K562 (cell line): Measurements from ENCODE around the gene GMNN. TPM values are rescaled to one million over a fixed set of nuclear protein-coding genes. Genes with fewer than 3 reads are reported as not detected.

Source experiments
- CHCHD3 ChIP-seq: fragments of 250-450 bp; sonication (Bioruptor Pico); IDR thresholded peaks from 2 replicates; pipeline ENCODE4 v2.1.2; 2022; ENCODE audit warnings: mild to moderate bottlenecking
- CREB1 ChIP-seq, 2 experiments: sonication (generic) in 1 of 2; formaldehyde crosslinking in 1 of 2; IDR thresholded peaks; 2 replicates each; pipeline versions ENCODE4 v1.6.1 to v1.8.0; 2012 to 2022; ENCODE audit warnings: inconsistent platforms in 1 of 2, mild to moderate bottlenecking in 1 of 2, missing genetic modification reagents in 1 of 2, moderate library complexity in 1 of 2
- HMG20B ChIP-seq: fragments of 250-450 bp; sonication (Bioruptor Pico); IDR thresholded peaks from 2 replicates; pipeline ENCODE4 v1.5.0; 2021; ENCODE audit warnings: mild to moderate bottlenecking
- MYBL2 ChIP-seq, 2 experiments: fragments of 450-650 bp in 1 of 2; sonication (generic) in 1 of 2; formaldehyde crosslinking in 1 of 2; IDR thresholded peaks; 2 replicates each; pipeline versions ENCODE4 v1.6.1 to v1.8.1; 2017 to 2022; ENCODE audit warnings: borderline replicate concordance in 1 of 2, inconsistent platforms in 1 of 2, low read depth in 1 of 2, mild to moderate bottlenecking in 1 of 2, missing genetic modification reagents in 1 of 2, moderate library complexity in 1 of 2
- NEUROD1 ChIP-seq: fragments of 150-350 bp; IDR thresholded peaks from 2 replicates; pipeline ENCODE4 v1.6.1; 2014; ENCODE audit warnings: borderline replicate concordance, low read length, low read depth; ENCODE audit not compliant: partially characterized antibody
- NFRKB ChIP-seq: fragments of 450-650 bp; IDR thresholded peaks from 2 replicates; pipeline ENCODE4 v1.6.1; 2016; ENCODE audit warnings: low read depth
- RBM34 ChIP-seq: fragments of 200-400 bp; formaldehyde crosslinking; IDR thresholded peaks from 2 replicates; pipeline ENCODE4 v1.6.1; 2018; ENCODE audit warnings: low read length, borderline replicate concordance; ENCODE audit not compliant: insufficient read depth
- SMARCC2 ChIP-seq: fragments of 450-650 bp; IDR thresholded peaks from 2 replicates; pipeline ENCODE4 v1.6.1; 2017; ENCODE audit warnings: antibody characterized with exemption, moderate library complexity, mild to moderate bottlenecking, low read depth
- STAT5A ChIP-seq: IDR thresholded peaks from 2 replicates; pipeline ENCODE4 v1.6.1; 2012; ENCODE audit warnings: low read length, inconsistent platforms, borderline replicate concordance
- TAF1 ChIP-seq: IDR thresholded peaks from 2 replicates; pipeline ENCODE4 v1.6.1; 2011; ENCODE audit warnings: mild to moderate bottlenecking, low read length, moderate library complexity; ENCODE audit not compliant: insufficient read depth, control insufficient read depth, severe bottlenecking; ENCODE audit errors: extremely low read depth
- TEAD1 ChIP-seq, 2 experiments: fragments of 450-650 bp in 1 of 2; sonication (generic) in 1 of 2; formaldehyde crosslinking; IDR thresholded peaks; 2 replicates each; pipeline versions ENCODE4 v1.4.0 to v1.8.0; 2020 to 2022; ENCODE audit warnings: mild to moderate bottlenecking in 2 of 2, missing genetic modification reagents in 1 of 2
- YY1 ChIP-seq, 3 experiments: IDR thresholded peaks; 2 replicates each; pipeline ENCODE4 v1.6.1; 2011; ENCODE audit warnings: low read length in 2 of 3, mild to moderate bottlenecking in 2 of 3, moderate library complexity in 2 of 3, borderline replicate concordance in 1 of 3, control low read depth in 1 of 3, low read depth in 1 of 3; ENCODE audit not compliant: insufficient read depth in 3 of 3, insufficient replicate concordance in 2 of 3, control insufficient read depth in 1 of 3, insufficient read length in 1 of 3; ENCODE audit errors: extremely low read depth in 1 of 3
- ZFX ChIP-seq: sonication (generic); formaldehyde crosslinking; IDR thresholded peaks from 2 replicates; pipeline ENCODE4 v1.8.0; 2022; ENCODE audit warnings: mild to moderate bottlenecking, missing genetic modification reagents, moderate library complexity
- ZNF174 ChIP-seq: fragments of 250-450 bp; sonication (Bioruptor Pico); IDR thresholded peaks from 2 replicates; pipeline ENCODE4 v1.4.0; 2020; ENCODE audit warnings: mild to moderate bottlenecking
- polyA plus RNA-seq, 8 experiments: library from polyadenylated mRNA; depleted of rRNA in 4 of 8; stranded (reverse) in 5 of 8; unstranded in 3 of 8; fragments of >200 nt; fragmentation: Nextera tagmentation in 2 of 8; fragmentation: Illumina TruSeq in 1 of 8; extraction: Ambion mirVana in 2 of 8; extraction: Trizol in 1 of 8; gene quantifications; 2 replicates each; pipeline versions ENCODE4 v1.2.1 to v1.2.3, GENCODE V29; 2011 to 2014; ENCODE audit warnings: inconsistent platforms in 1 of 8, missing spikeins in 1 of 8
- total RNA-seq, 7 experiments: library from RNA; depleted of rRNA in 6 of 7; stranded (reverse); fragments of >200 nt in 6 of 7; fragmentation: Illumina TruSeq in 2 of 7; extraction: Trizol in 2 of 7; gene quantifications; 2 replicates each; pipeline versions ENCODE4 v1.2.1 to v1.2.3, GENCODE V29; 2011 to 2021; ENCODE audit warnings: low replicate concordance in 1 of 7
- TF ChIP-seq, protein P1 (sequence below): fragments of 450-650 bp; formaldehyde crosslinking; IDR thresholded peaks from 2 replicates; pipeline ENCODE4 v1.4.0; 2022; ENCODE audit warnings: mild to moderate bottlenecking, moderate library complexity
- TF ChIP-seq, protein P2 (sequence below): fragments of 250-450 bp; sonication (Bioruptor Pico); IDR thresholded peaks from 2 replicates; pipeline ENCODE4 v1.5.0; 2021

Gene GMNN
- total and polyA plus RNA-seq, 9 of the 15 experiments (the other 6 are each of a cell fraction or from before 2014, with no cell fraction given) = 144 to 370 (median 210) TPM

DNA sequence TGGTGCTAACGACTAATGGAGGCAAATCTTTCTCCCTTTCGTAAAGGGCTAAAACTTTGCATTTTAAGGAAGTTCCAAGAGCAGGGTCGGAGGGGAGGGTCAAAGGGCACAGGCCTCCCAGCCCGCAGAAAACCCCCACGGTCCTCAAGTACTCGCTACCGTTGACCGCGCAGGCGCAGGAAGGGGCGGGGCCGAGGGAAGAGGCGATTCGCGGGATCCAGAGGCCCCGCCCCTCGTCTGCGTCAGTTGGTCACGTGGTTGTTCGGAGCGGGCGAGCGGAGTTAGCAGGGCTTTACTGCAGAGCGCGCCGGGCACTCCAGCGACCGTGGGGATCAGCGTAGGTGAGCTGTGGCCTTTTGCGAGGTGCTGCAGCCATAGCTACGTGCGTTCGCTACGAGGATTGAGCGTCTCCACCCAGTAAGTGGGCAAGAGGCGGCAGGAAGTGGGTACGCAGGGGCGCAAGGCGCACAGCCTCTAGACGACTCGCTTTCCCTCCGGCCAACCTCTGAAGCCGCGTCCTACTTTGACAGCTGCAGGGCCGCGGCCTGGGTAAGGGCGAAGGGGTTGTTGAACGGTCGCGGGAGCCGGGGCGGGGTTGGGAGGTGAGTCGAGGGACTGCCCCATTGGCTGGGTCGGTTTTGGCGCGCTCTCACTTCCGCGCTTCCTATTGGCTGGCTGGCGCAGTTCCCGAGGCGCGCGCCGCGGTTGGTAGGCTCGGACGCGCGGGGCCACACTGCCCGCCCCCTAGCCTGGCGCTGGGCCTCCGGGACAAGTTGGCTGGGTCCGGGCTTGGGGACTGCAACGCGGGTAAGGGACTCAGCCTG, at the start of gene GMNN (continued):
- TF ChIP-seq STAT5A = no peak; the same call in 1 of the 2 replicates
- no peak for TF ChIP-seq ZNF174 (CRISPR knock-in tag)
- TF ChIP-seq CHCHD3 (CRISPR knock-in tag) = no peak
- peak in 2 of 3 experiments; percentile 23 to 67 for TF ChIP-seq YY1 (IDR thresholded peaks at IDR 0.05; ENCODE audit: borderline replicate concordance in 1 of 3, control insufficient read depth in 1 of 3, extremely low read depth in 1 of 3, insufficient read depth in 3 of 3, insufficient read length in 1 of 3, insufficient replicate concordance in 2 of 3, low read depth in 1 of 3, low read length in 2 of 3)
- TF ChIP-seq, protein P1, sequence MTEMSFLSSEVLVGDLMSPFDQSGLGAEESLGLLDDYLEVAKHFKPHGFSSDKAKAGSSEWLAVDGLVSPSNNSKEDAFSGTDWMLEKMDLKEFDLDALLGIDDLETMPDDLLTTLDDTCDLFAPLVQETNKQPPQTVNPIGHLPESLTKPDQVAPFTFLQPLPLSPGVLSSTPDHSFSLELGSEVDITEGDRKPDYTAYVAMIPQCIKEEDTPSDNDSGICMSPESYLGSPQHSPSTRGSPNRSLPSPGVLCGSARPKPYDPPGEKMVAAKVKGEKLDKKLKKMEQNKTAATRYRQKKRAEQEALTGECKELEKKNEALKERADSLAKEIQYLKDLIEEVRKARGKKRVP (CRISPR knock-in tag) = no peak; the same call in 1 of the 2 replicates
- peak; percentile 9 to 63; a peak in 1 of 4 replicates for TF ChIP-seq TEAD1 (CRISPR knock-in tag; IDR thresholded peaks at IDR 0.05)
- no peak; the same call in none of the 2 replicates for TF ChIP-seq CREB1 (IDR thresholded peaks at IDR 0.05)
- TF ChIP-seq CREB1 (CRISPR knock-in tag; IDR thresholded peaks at IDR 0.05) = peak; percentile 78
- TF ChIP-seq NFRKB = peak; percentile 93
- no peak for TF ChIP-seq SMARCC2
- no peak for TF ChIP-seq HMG20B
- peak; percentile 31 for TF ChIP-seq NEUROD1
- TF ChIP-seq ZFX (CRISPR knock-in tag) = peak; percentile 94
- TF ChIP-seq, protein P2, sequence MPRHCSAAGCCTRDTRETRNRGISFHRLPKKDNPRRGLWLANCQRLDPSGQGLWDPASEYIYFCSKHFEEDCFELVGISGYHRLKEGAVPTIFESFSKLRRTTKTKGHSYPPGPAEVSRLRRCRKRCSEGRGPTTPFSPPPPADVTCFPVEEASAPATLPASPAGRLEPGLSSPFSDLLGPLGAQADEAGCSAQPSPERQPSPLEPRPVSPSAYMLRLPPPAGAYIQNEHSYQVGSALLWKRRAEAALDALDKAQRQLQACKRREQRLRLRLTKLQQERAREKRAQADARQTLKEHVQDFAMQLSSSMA (CRISPR knock-in tag) = no peak
- peak; percentile 91 for TF ChIP-seq TAF1
- no peak for TF ChIP-seq RBM34
- TF ChIP-seq MYBL2 (IDR thresholded peaks at IDR 0.05; ENCODE audit: low read depth) = peak; percentile 87
- TF ChIP-seq MYBL2 (CRISPR knock-in tag; IDR thresholded peaks at IDR 0.05; ENCODE audit: borderline replicate concordance) = no peak
